Cardiac atrium fibroblast (primary cell): ENCODE measurements around the gene PHTF1. TPM values are rescaled to one million over a fixed set of nuclear protein-coding genes. Genes with fewer than 3 reads are reported as not detected.

Experiments
- total RNA-seq: library from RNA; depleted of rRNA; stranded (reverse); fragments of >200 nt; gene quantifications from 2 replicates; pipeline ENCODE4 v1.2.3, GENCODE V29; 2015

Gene PHTF1
- 14.1 and 28.5 TPM in 2 replicates for total RNA-seq

GRCh38 chr1:113759333-113760101, at the start of gene PHTF1:
TSS of gene PHTF1 (minus strand) at chr1:113759486. CDS start at chr1:113758703, 783 bp downstream.

Other genes with a start within 250 kb of the PHTF1 start
- gene RSBN1, start 53.0 kb upstream of the PHTF1 start, total RNA-seq = 6.1 and 6.2 TPM in 2 replicates
- under 0.01 TPM in 1 of 2 replicates, not detected in the other for gene PTPN22, start 112.2 kb upstream of the PHTF1 start, total RNA-seq
- not detected in 2 replicates for gene BCL2L15, start 128.1 kb upstream of the PHTF1 start, total RNA-seq
- 13.9 and 19.8 TPM in 2 replicates for gene AP4B1, start 145.3 kb upstream of the PHTF1 start, total RNA-seq
- 5.8 and 7.2 TPM in 2 replicates for gene DCLRE1B, start 145.8 kb upstream of the PHTF1 start, total RNA-seq
- gene HIPK1, start 169.8 kb upstream of the PHTF1 start, total RNA-seq = 23.3 and 23.5 TPM in 2 replicates
- gene OLFML3, start 220.0 kb upstream of the PHTF1 start, total RNA-seq = 12.2 and 28.7 TPM in 2 replicates